ENCODE measurements around the gene VAV3. TPM values are rescaled to one million over a fixed set of nuclear protein-coding genes. Genes with fewer than 3 reads are reported as not detected.
"Not testable (repeated sequence)": the region's sequence is repeated elsewhere in the genome, so short reads cannot be mapped to it uniquely, and the experiment has no call there.

VAV3 gene
- total RNA-seq, 3 donors from 2014 or later = 5.4 to 8.8 (median 5.8) TPM

DNA sequence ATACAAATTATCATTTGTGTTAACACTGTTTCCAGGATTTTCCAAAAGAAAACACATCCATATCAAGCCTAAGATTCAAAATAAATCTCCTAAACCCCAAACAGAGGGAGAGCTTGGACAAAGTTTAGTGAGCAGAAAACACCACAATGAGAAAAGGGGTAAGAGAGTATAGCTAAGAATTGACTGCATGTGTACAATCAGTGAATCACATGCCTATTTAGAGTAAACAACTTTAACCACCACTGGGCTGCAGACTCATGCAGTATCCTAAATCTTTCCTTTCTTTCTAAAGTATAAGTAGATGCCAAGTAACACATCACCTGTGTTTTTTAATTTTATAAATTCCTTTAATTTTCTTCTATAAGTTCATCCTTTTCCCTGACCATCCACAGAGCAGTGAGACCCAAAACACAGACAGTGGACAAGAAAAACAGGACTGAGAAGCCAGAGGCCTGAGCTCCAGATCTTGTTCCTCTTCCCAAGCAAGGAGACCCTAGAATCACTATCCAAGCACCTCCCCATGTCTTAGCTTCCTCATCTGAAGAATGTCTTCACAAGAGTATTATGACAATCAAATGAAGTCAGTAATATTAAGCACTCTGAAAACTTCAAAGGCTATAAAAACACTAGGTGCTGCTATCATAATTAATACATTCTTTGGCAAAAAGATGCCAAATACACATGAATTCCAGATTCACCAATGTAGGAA, 93.1 kb downstream of the VAV3 start:
- peaks cover 35% of the 10 kb centered on the region for H3K4me1 Mint-ChIP-seq (ENCODE audit: low read depth)
- peaks cover 16% of the 10 kb centered on the region for H3K36me3 Mint-ChIP-seq (ENCODE audit: insufficient read depth)
- H3K9me3 Mint-ChIP-seq = peaks cover 14% of the 10 kb centered on the region
- DNase-seq (no peak), ATAC-seq (no peak)
- no peaks in the 10 kb centered on the region for H3K27me3 Mint-ChIP-seq (ENCODE audit: low read depth)
- H3K4me3 Mint-ChIP-seq = no peak overlapping the region

DNA sequence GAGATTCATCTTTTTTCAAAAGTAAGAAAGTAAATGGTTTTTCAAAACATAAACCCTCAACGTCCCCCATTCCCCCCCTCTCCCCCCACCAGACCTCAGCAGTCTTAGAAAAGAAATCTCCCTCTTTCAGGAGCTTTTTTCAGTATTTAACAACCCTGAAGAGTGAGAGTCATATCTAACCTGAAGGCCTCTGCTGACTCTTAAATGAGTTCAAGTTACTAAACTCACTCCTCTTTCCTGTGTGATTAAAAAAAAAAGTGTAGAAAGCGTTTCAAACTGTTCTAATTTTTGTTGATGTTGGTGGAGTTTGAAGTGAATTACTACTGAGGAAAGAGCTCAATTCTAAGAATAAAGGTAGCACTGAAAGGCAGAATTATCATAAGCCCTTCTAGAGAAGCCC, 93.7 kb downstream of the VAV3 start:
- no peaks in the 10 kb centered on the region for H3K27me3 Mint-ChIP-seq (ENCODE audit: low read depth)
- H3K4me1 Mint-ChIP-seq (ENCODE audit: low read depth) = peaks cover 32% of the 10 kb centered on the region
- ATAC-seq (peak; percentile 43 to 65), DNase-seq (no peak)
- H3K4me3 Mint-ChIP-seq = no peak overlapping the region
- peaks cover 13% of the 10 kb centered on the region for H3K9me3 Mint-ChIP-seq
- H3K36me3 Mint-ChIP-seq (ENCODE audit: insufficient read depth) = peaks cover 16% of the 10 kb centered on the region

DNA sequence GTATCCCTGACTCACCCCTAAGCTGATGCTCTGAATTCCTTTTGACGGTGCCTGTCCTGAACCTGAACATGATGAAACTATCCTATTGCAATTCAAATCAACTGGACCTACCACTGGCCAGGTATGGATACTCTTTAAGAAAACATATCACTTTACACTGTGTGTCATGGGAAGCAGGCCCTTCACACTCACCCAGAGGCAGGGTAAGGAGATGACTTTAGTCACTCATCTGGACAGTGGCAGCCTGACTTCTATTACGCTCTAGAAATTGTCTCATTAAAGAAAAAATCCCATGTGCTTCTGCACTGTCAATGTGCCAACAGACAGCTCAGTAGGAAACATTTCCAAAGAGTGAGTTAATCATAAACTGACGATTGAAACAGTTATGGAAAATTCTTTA, 94.3 kb downstream of the VAV3 start:
- Mint-ChIP-seq H3K36me3 (ENCODE audit: insufficient read depth) (peaks cover 12% of the 10 kb centered on the region), H3K27me3 (ENCODE audit: low read depth) (no peaks in the 10 kb centered on the region), H3K4me3 (no peak overlapping the region), H3K9me3 (peaks cover 7% of the 10 kb centered on the region), H3K4me1 (ENCODE audit: low read depth) (peaks cover 30% of the 10 kb centered on the region)
- ATAC-seq (no peak), DNase-seq (no peak)

DNA sequence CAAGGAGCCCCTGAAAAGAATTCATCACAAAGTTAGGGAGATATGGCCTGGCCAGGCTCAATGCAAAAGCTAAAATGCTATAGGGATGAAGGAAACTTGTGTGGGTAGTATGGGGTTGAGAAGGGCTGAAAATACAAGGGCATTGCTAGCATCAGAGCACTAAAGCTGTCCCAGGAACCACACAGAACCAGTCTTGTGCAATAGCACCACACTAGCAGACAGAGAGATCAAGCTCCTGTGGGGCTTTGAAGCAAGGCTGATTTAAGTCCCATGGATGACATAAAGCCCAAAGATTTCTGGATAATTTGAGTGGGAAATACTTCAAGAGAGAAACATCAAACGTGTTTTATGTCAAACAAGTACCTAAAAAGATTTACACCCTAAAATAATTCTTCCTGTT, 97.1 kb downstream of the VAV3 start:
- no peak for DNase-seq
- H3K9me3 Mint-ChIP-seq = no peaks in the 10 kb centered on the region
- no peak overlapping the region for H3K4me3 Mint-ChIP-seq
- peaks cover 35% of the 10 kb centered on the region for H3K4me1 Mint-ChIP-seq (ENCODE audit: low read depth)
- H3K27me3 Mint-ChIP-seq (ENCODE audit: low read depth) = no peaks in the 10 kb centered on the region
- H3K36me3 Mint-ChIP-seq (ENCODE audit: insufficient read depth) = peaks cover 2% of the 10 kb centered on the region
- ATAC-seq = no peak

- Mint-ChIP-seq H3K27me3 (ENCODE audit: low read depth) (no peaks in the 10 kb centered on the region), H3K4me3 (no peak overlapping the region)
- no peak for DNase-seq
These were observed 97.6 kb downstream of the VAV3 start for GRCh38 chr1:107867422-107867821.

DNA sequence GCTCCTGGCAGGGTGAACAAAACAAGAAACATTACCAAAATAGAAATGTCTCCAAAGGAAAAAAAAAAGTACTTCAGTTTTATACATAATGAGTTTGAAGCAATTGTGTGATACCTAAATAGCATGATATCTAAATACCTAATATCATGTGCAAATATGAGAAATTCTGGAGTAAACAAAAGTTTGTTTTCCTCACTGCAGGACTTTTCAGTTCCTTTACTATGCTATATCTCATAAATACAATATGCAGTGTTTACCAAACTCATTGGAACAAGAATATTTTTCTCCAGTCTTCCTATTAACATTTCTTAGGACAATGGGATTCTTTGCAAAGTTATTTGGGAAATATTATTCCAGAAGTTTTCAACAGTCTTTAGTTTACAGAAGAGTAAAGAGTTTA, 98.1 kb downstream of the VAV3 start:
- DNase-seq = no peak
- peaks cover 2% of the 10 kb centered on the region for H3K36me3 Mint-ChIP-seq (ENCODE audit: insufficient read depth)
- H3K4me3 Mint-ChIP-seq = no peak overlapping the region

More at GRCh38 chr1:107867422-107867821, 97.6 kb downstream of the VAV3 start:
- Mint-ChIP-seq H3K36me3 (ENCODE audit: insufficient read depth) (peaks cover 2% of the 10 kb centered on the region), H3K9me3 (no peaks in the 10 kb centered on the region), H3K4me1 (ENCODE audit: low read depth) (peaks cover 35% of the 10 kb centered on the region)
- no peak for ATAC-seq

DNA sequence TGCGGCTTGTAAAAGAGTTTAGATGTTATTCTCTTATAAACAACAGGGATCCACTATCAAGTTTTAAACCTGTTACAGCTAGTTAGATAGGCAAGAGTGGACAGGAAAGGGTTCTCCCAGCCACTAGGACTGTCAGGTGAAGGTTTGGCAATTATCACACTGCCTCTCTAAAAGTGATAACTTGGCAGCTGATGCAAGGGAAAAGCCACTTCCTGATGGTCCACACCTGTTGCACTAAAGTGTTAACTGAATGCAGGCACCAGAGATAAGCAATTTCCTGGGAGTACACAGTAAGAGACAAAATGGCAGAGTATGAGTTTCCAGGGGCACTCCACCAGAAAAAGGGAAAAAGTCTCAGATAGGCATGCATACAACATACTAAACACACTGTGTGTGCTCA, 99.4 kb downstream of the VAV3 start:
- Mint-ChIP-seq H3K4me3 (no peak overlapping the region), H3K4me1 (ENCODE audit: low read depth) (peaks cover 24% of the 10 kb centered on the region), H3K27me3 (ENCODE audit: low read depth) (no peaks in the 10 kb centered on the region), H3K9me3 (no peaks in the 10 kb centered on the region), H3K36me3 (ENCODE audit: insufficient read depth) (peaks cover 2% of the 10 kb centered on the region)
- DNase-seq (no peak), ATAC-seq (no peak)

More for the DNA sequence above, 98.1 kb downstream of the VAV3 start:
- Mint-ChIP-seq H3K4me1 (ENCODE audit: low read depth) (peaks cover 32% of the 10 kb centered on the region), H3K27me3 (ENCODE audit: low read depth) (no peaks in the 10 kb centered on the region), H3K9me3 (no peaks in the 10 kb centered on the region)
- no peak for ATAC-seq

- peaks cover 19% of the 10 kb centered on the region for H3K4me1 Mint-ChIP-seq (ENCODE audit: low read depth)
- H3K9me3 Mint-ChIP-seq = no peaks in the 10 kb centered on the region
- ATAC-seq (no peak), DNase-seq (no peak)
- no peak overlapping the region for H3K4me3 Mint-ChIP-seq
- no peaks in the 10 kb centered on the region for H3K36me3 Mint-ChIP-seq (ENCODE audit: insufficient read depth)
- no peaks in the 10 kb centered on the region for H3K27me3 Mint-ChIP-seq (ENCODE audit: low read depth)
These were observed 101.6 kb downstream of the VAV3 start for GRCh38 chr1:107863342-107863741.

DNA sequence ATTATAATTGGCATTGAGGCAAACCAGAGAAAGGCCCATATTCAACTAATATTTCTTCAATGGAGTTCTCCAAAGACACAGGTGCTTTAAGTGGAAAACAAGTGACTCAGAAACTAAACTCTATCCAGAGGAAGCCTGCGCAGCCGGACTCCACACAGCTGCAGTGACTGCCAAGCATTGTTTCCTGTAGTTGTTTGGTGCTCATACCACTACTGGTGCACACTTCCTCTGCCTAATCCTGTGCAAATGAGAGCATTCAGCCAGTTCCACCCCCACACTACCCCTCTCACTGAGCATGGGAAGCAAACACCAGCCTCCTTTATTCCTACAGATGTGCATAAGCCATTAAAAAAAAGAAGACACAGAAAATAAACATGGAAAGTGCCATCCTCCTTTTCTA, 102.9 kb downstream of the VAV3 start:
- Mint-ChIP-seq H3K27me3 (ENCODE audit: low read depth) (no peaks in the 10 kb centered on the region), H3K36me3 (ENCODE audit: insufficient read depth) (no peaks in the 10 kb centered on the region), H3K4me3 (no peak overlapping the region), H3K4me1 (ENCODE audit: low read depth) (peaks cover 19% of the 10 kb centered on the region), H3K9me3 (no peaks in the 10 kb centered on the region)
- DNase-seq (no peak), ATAC-seq (no peak)

DNA sequence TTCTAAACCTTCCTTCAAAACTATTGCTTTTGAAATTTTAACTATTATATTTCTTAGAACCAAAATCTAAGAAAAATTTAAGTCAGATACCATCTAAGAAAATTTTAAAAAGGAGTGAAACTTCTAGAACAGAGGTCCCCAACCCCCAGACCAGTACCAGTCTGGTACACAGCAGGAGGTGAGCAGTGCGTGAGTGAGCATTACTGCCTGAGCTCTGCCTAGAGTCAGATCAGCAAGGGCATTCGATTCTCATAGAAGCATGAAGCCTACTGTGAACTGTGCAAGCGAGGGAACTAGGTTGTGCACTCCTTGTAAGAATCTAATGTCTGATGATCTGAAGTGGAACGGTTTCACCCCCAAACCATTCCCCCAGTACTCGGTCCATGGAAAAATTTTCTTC, 106.7 kb downstream of the VAV3 start:
- ATAC-seq = no peak
- H3K36me3 Mint-ChIP-seq (ENCODE audit: insufficient read depth) = peaks cover 2% of the 10 kb centered on the region
- H3K4me1 Mint-ChIP-seq (ENCODE audit: low read depth) = peaks cover 5% of the 10 kb centered on the region
- DNase-seq = no peak
- no peaks in the 10 kb centered on the region for H3K27me3 Mint-ChIP-seq (ENCODE audit: low read depth)
- no peaks in the 10 kb centered on the region for H3K9me3 Mint-ChIP-seq
- H3K4me3 Mint-ChIP-seq = no peak overlapping the region

DNA sequence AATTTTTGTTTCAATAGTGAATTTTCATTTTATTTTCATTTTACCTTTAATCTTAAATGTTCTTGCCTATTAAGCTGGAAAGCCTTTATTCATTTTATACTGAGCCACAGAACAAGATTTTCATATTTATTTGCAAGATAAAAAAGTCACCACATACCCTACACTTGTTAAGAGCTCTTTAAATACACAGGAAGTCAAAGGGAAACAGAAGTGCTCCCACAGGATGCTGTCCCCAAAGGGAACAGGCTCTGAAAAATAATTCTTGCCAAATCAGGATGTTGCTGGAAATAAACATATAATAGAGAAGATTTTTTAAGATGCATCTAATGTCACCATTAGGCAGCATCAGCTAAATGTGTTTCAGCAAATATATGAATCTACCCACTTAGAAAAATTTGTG, 113.6 kb downstream of the VAV3 start:
- Mint-ChIP-seq H3K27me3 (ENCODE audit: low read depth) (no peaks in the 10 kb centered on the region), H3K4me3 (no peak overlapping the region), H3K36me3 (ENCODE audit: insufficient read depth) (peaks cover 4% of the 10 kb centered on the region), H3K4me1 (ENCODE audit: low read depth) (peaks cover 10% of the 10 kb centered on the region), H3K9me3 (no peaks in the 10 kb centered on the region)
- ATAC-seq = no peak
- DNase-seq = no peak

- H3K4me3 Mint-ChIP-seq = peak overlapping the region; percentile 30
- not testable (repeated sequence) for H3K27me3 Mint-ChIP-seq (ENCODE audit: low read depth); ATAC-seq
These were observed 120.3 kb downstream of the VAV3 start for GRCh38 chr1:107844541-107845194.

DNA sequence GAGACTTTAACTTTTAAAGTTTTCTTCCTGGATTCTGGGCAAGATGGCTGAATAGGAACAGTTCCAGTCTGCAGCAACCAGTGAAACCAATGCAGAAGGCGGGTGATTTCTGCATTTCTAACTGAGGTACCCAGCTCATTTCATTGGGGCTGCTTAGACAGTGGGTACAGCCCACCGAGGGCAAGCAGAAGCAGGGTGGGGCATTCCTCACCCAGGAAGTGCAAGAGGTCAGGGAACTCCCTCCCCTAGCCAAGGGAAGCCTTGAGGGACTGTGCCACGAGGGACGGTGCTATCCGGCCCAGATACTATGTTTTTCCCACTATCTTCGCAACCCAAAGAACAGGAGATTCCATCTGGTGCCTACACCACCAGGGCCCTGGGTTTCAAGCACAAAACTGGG, 121.0 kb downstream of the VAV3 start:
- Mint-ChIP-seq H3K27me3 (ENCODE audit: low read depth) (no peaks in the 10 kb centered on the region), H3K9me3 (peaks cover 7% of the 10 kb centered on the region), H3K36me3 (ENCODE audit: insufficient read depth) (peaks cover 11% of the 10 kb centered on the region), H3K4me1 (ENCODE audit: low read depth) (peaks cover 60% of the 10 kb centered on the region), H3K4me3 (peak overlapping the region; percentile 30)
- DNase-seq (no peak), ATAC-seq (peak in 1 of 2 donors; percentile 23)

More at GRCh38 chr1:107844541-107845194, 120.3 kb downstream of the VAV3 start:
- DNase-seq, H3K9me3 Mint-ChIP-seq: not testable (repeated sequence)
- Mint-ChIP-seq H3K4me1 (ENCODE audit: low read depth) (peaks cover 58% of the 10 kb centered on the region), H3K36me3 (ENCODE audit: insufficient read depth) (peaks cover 11% of the 10 kb centered on the region)

DNA sequence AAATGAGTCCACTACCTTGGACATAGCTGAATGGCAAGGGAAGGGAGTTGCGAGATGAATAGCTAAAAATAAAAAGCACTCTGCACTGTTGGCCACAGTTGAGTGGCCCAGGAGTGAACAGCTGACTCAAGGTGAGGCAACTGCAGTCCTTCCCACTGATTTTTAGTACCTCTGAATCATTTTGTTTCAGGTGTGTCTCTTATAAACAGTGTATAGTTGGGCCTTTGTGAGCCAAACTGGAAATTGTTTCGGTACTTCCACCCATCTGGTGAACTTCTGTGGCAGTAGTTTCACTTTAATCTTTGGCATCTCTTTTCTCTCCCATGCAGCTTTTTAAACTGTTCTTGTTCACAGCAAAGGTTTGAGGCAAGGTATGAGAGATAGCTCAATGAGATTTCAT, 122.7 kb downstream of the VAV3 start:
- DNase-seq = no peak
- Mint-ChIP-seq H3K9me3 (peaks cover 13% of the 10 kb centered on the region), H3K4me1 (ENCODE audit: low read depth) (peaks cover 69% of the 10 kb centered on the region), H3K27me3 (ENCODE audit: low read depth) (no peaks in the 10 kb centered on the region), H3K4me3 (peak overlapping the region; percentile 35), H3K36me3 (ENCODE audit: insufficient read depth) (peaks cover 11% of the 10 kb centered on the region)
- peak; percentile 48 to 68 for ATAC-seq

DNA sequence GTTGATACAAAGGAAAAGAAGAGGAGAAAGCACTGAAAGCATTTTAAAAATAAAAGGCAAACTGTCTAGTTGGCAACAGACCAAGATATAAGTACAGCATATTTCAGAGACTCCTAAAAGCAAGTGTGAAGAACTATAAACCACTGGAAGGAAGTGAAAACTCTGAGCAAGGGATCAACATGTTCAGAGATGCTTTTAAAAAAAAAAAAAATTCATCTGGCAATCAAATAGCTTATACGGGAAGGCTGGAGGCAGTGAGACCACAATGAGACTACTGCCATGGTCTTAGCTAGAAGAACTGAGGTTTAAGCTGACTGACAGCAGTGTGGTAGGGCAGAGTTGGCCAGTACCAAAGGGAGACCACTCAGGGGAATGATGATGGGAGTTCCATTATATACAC, 124.3 kb downstream of the VAV3 start:
- peaks cover 74% of the 10 kb centered on the region for H3K4me1 Mint-ChIP-seq (ENCODE audit: low read depth)
- peaks cover 7% of the 10 kb centered on the region for H3K36me3 Mint-ChIP-seq (ENCODE audit: insufficient read depth)
- peaks cover 12% of the 10 kb centered on the region for H3K9me3 Mint-ChIP-seq
- DNase-seq = no peak
- peak overlapping the region; percentile 29 for H3K4me3 Mint-ChIP-seq
- H3K27me3 Mint-ChIP-seq (ENCODE audit: low read depth) = no peaks in the 10 kb centered on the region
- no peak for ATAC-seq
